Measurements from ENCODE around the gene TSPAN11.
"Not testable (repeated sequence)": the region's sequence is repeated elsewhere in the genome, so short reads cannot be mapped to it uniquely, and the experiment has no call there.

TSPAN11 gene

DNA sequence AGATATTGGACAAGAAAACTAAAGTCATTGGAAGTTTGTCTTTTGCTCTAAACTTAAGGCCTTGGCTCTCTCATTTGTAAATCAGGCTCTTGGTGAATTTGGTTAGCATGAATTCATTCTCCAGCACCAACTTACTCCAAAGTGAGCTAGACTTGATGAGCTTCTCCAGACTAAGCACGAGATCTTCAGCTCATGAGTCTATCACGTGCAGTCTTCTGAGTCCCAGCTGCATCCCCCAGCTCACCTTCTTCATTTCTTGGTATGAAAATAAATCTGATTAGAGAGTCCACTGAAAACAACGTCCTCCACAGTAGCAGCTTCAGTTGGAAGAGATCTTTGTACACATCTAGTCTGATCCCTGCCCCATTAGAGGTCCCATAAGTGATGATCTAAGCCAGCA lies 94.6 kb downstream of the TSPAN11 start:
- no peaks in the 10 kb centered on the region for H3K27me3 ChIP-seq
- no peaks in the 10 kb centered on the region for H3K4me1 ChIP-seq
- no peaks in the 10 kb centered on the region for H3K36me3 ChIP-seq
- TF ChIP-seq, protein P1, sequence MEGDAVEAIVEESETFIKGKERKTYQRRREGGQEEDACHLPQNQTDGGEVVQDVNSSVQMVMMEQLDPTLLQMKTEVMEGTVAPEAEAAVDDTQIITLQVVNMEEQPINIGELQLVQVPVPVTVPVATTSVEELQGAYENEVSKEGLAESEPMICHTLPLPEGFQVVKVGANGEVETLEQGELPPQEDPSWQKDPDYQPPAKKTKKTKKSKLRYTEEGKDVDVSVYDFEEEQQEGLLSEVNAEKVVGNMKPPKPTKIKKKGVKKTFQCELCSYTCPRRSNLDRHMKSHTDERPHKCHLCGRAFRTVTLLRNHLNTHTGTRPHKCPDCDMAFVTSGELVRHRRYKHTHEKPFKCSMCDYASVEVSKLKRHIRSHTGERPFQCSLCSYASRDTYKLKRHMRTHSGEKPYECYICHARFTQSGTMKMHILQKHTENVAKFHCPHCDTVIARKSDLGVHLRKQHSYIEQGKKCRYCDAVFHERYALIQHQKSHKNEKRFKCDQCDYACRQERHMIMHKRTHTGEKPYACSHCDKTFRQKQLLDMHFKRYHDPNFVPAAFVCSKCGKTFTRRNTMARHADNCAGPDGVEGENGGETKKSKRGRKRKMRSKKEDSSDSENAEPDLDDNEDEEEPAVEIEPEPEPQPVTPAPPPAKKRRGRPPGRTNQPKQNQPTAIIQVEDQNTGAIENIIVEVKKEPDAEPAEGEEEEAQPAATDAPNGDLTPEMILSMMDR (IDR thresholded peaks at IDR 0.05), result no peak
- no peaks in the 10 kb centered on the region for H3K9me3 ChIP-seq
- intact Hi-C loops (cut with DNase I; ENCODE audit: low total_unique reads), result no loop called here
- no peak overlapping the region for H3K4me3 ChIP-seq
- no peak overlapping the region for H3K27ac ChIP-seq
- no peak for DNase-seq

DNA sequence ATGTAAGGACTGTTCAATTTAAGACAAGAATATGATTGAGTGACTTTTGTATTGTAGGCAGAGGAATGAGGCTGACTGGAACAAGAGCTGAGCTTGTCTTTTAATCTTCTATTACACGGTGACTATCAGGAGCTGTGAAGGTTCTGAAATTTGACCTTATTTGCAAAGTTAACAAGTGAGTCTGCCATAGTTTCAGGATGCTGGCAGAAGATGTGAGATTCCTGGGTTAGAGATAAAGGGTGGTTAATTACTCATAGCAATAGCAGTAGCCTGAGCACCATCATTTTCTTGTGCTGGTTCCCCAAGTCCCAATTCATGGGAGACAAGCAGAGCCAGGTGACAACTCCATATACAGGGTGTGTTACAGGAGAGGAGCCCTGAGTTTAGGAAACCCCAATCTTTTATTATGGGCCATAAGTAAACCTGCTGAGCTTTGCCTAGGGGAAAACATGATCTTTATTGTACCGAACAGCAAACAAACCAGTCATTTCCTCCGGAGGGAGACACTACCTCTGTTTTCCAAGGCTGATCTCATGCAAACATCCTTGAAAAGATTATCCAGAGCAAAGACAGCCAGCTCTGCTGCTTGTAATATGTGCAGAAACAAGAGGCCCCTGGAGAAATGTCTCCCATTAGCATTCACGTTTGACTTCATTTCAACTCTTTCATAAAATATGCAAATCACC lies 95.4 kb downstream of the TSPAN11 start:
- H3K4me1 ChIP-seq, result no peaks in the 10 kb centered on the region
- DNase-seq, result no peak
- no peak overlapping the region for H3K4me3 ChIP-seq
- no peaks in the 10 kb centered on the region for H3K27me3 ChIP-seq
- TF ChIP-seq, protein P1 (IDR thresholded peaks at IDR 0.05), result no peak
- no peak overlapping the region for H3K27ac ChIP-seq
- H3K9me3 ChIP-seq, result no peaks in the 10 kb centered on the region
- intact Hi-C loops (cut with DNase I; ENCODE audit: low total_unique reads), result no loop called here
- no peaks in the 10 kb centered on the region for H3K36me3 ChIP-seq

DNA sequence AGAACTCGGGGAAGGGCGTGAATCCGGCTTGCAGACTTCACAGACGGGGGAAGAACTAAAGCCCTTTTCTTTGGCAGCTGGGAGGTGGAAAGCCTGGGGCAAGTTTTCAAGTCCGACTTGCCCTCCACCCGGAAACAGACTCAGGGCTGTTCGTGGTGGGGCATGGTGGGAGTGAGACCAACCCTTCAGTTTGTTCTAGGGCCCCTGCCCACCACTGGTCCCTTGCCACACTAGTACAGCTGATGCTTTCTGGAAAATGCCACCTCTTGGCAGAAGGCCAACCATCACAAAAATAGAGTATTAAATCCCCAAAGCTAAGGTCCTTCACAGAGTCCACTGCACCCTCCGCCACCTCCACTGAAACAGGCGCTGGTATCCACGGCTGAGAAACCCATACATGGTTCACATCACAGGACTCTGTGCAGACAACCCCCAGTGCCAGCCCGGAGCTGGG lies 96.8 kb downstream of the TSPAN11 start:
- Histone ChIP-seq H3K4me1 (no peaks in the 10 kb centered on the region), H3K27ac (no peak overlapping the region), H3K27me3 (no peaks in the 10 kb centered on the region), H3K4me3 (no peak overlapping the region), H3K36me3 (no peaks in the 10 kb centered on the region), H3K9me3 (no peaks in the 10 kb centered on the region)
- intact Hi-C loops (cut with DNase I; ENCODE audit: low total_unique reads), result no loop called here
- TF ChIP-seq, protein P1 (IDR thresholded peaks at IDR 0.05), result no peak
- DNase-seq, result no peak

DNA sequence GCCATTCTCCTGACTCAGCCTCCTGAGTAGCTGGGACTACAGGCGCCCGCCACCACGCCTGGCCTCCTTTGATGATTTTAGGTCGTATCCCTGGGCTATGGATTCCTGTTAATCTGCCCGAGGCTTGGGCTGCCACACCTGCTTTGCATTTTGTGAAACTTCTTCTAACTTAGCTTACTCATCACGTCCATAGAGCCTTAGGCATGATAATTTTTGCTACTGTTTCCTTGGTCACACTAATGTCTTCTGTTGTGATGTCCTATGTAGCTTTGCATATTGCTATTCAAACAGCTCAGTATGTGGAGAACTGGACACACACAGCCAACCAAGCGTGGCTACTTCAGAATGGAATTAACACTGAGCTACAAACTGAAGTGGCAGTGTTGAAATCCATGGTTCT lies 99.7 kb downstream of the TSPAN11 start:
- Histone ChIP-seq H3K4me3 (no peak overlapping the region), H3K27me3 (no peaks in the 10 kb centered on the region), H3K9me3 (no peaks in the 10 kb centered on the region), H3K36me3 (no peaks in the 10 kb centered on the region), H3K4me1 (no peaks in the 10 kb centered on the region), H3K27ac (no peak overlapping the region)
- intact Hi-C loops (cut with DNase I; ENCODE audit: low total_unique reads), result no loop called here
- TF ChIP-seq, protein P1 (IDR thresholded peaks at IDR 0.05), result no peak
- no peak for DNase-seq

DNA sequence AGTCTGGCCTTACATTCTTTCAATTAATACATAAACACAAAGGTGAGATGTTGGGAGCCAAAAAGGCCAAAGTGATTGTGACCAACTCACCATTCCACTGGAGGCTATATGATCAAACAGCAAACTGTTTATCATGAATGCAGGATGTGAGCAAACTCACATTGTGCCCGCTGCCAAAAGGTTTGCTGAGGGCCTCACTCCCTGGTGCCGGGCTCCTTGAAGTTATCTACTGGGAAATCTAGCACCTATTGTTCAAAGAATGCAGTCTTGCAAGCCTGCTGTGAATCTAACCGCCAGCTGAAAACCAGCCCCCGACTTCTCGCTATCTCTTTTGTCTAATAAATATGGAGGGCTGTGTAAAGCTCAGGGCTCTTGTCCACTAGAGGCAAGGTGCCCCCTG lies 100.5 kb downstream of the TSPAN11 start:
- H3K36me3 ChIP-seq; H3K4me3 ChIP-seq; H3K4me1 ChIP-seq; H3K9me3 ChIP-seq; intact Hi-C loops (cut with DNase I; ENCODE audit: low total_unique reads); DNase-seq; H3K27ac ChIP-seq; H3K27me3 ChIP-seq: not testable (repeated sequence)

DNA sequence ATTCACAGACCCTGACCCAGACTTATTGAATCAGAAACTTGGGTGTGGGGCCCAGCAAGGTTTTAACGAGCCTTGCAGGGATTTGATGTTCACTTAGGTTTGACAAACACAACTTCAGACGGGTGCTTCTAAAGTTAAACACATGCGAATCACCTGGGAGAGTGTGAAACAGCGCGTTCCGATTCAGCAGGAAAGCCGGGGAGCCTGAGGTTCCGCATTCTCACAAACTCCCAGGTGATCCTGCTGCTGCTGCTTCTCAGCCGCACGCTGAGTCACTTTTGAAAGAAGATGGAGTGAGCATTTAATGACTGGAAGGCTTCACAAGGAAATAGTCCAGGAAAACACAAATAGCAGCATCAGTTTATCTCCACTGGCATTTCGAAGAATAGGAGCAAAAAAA lies 102.9 kb downstream of the TSPAN11 start:
- no peaks in the 10 kb centered on the region for H3K4me1 ChIP-seq
- H3K4me3 ChIP-seq, result no peak overlapping the region
- no peaks in the 10 kb centered on the region for H3K27me3 ChIP-seq
- intact Hi-C loops (cut with DNase I; ENCODE audit: low total_unique reads), result no loop called here
- H3K36me3 ChIP-seq, result no peaks in the 10 kb centered on the region
- TF ChIP-seq, protein P1 (IDR thresholded peaks at IDR 0.05), result no peak
- no peaks in the 10 kb centered on the region for H3K9me3 ChIP-seq
- no peak overlapping the region for H3K27ac ChIP-seq
- no peak for DNase-seq
